Stomach (tissue), 4 donors: ENCODE measurements around the gene FADS2.

Experiments
- CTCF ChIP-seq, 7 experiments: fragments of 450-650 bp in 4 of 7; fragments of 200-600 bp in 3 of 7; sonication (generic) in 3 of 7; IDR thresholded peaks; one replicate each; pipeline ENCODE4 v1.5.1; 2016 to 2019; ENCODE audit warnings: antibody characterized with exemption in 7 of 7, control low read depth in 2 of 7, mild to moderate bottlenecking in 1 of 7
- POLR2A ChIP-seq, 4 donors: fragments of 450-650 bp; IDR thresholded peaks; one replicate each; pipeline ENCODE4 v1.6.1; 2016; ENCODE audit warnings: antibody characterized with exemption in 4 of 4, control low read depth in 2 of 4, mild to moderate bottlenecking in 1 of 4, moderate library complexity in 1 of 4
- POLR2AphosphoS5 ChIP-seq, 3 donors: sonication (generic); formaldehyde crosslinking; IDR thresholded peaks; one replicate each; pipeline ENCODE4 v1.6.1; 2016; ENCODE audit warnings: antibody characterized with exemption in 3 of 3

GRCh38 chr11:61815790-61816735, 12.0 kb upstream of the FADS2 start:
- TF ChIP-seq CTCF (IDR thresholded peaks at IDR 0.05) (no peak), POLR2AphosphoS5 (IDR thresholded peaks at IDR 0.05) (no peak), POLR2A (IDR thresholded peaks at IDR 0.05) (no peak)
